Activated CD4-positive, alpha-beta T cell treated with anti-CD3 and anti-CD28 coated beads, Interleukin-2, amount 10 ng/mL, durations not matched to agents 24 days and 14 days (primary cell): ENCODE data around the gene VPS33A. TPM values are rescaled to one million over a fixed set of nuclear protein-coding genes. Genes with fewer than 3 reads are reported as not detected.

Source experiments
- DNase-seq: peaks from one replicate; pipeline ENCODE4 v3.0.0; 2022
- H3K27ac Mint-ChIP-seq: one replicate; pipeline ENCODE4 v1.8.0; 2022; ENCODE audit warnings: mild to moderate bottlenecking, mixed read lengths
- H3K27me3 Mint-ChIP-seq: one replicate; pipeline ENCODE4 v1.8.0; 2022; ENCODE audit warnings: mixed read lengths
- H3K36me3 Mint-ChIP-seq: one replicate; pipeline ENCODE4 v1.8.0; 2022; ENCODE audit warnings: low read depth, mild to moderate bottlenecking, mixed read lengths
- H3K4me1 Mint-ChIP-seq: one replicate; pipeline ENCODE4 v1.8.0; 2021; ENCODE audit warnings: mixed read lengths
- H3K4me3 Mint-ChIP-seq: one replicate; pipeline ENCODE4 v1.8.0; 2022; ENCODE audit warnings: mild to moderate bottlenecking, moderate library complexity, mixed read lengths
- H3K9me3 Mint-ChIP-seq: one replicate; pipeline ENCODE4 v1.8.0; 2021; ENCODE audit warnings: mixed read lengths
- intact Hi-C: fragments of 100-400 bp; cut with micrococcal nuclease; formaldehyde crosslinking; loops from one replicate; pipeline ENCODE4 v1.15.1; 2023
- total RNA-seq: library from RNA; stranded (reverse); gene quantifications from 2 replicates; pipeline ENCODE4 v1.2.3, GENCODE V29; 2022

VPS33A gene
- total RNA-seq, 1 donor from 2014 or later: 28.4 TPM

DNA sequence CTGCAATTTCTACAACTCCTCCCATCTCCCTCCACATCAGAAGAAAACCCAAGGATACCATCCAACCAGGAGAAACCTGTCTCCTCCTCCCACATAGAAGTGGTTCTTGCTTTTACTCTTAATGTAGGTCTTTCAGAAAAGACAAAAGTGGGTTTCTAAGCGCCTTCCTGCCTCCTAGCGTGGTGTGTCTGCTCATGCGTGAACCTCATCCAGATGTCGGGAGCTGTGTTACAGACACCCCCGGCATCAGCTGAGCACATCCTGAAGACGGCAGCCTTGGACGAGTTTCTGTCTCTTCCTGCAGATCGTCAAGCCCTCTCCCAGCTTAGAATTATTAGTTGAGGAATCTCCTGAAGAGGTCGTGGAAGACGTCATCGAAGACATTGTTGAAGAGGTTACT, 73.9 kb downstream of the VPS33A start:
- no peaks in the 10 kb centered on the region for H3K36me3 Mint-ChIP-seq
- no peak overlapping the region for H3K27ac Mint-ChIP-seq
- H3K27me3 Mint-ChIP-seq: peaks cover 18% of the 10 kb centered on the region
- no peaks in the 10 kb centered on the region for H3K9me3 Mint-ChIP-seq
- DNase-seq: no peak
- intact Hi-C loops: no loop called here
- H3K4me3 Mint-ChIP-seq: no peak overlapping the region
- H3K4me1 Mint-ChIP-seq: peaks cover 2% of the 10 kb centered on the region

DNA sequence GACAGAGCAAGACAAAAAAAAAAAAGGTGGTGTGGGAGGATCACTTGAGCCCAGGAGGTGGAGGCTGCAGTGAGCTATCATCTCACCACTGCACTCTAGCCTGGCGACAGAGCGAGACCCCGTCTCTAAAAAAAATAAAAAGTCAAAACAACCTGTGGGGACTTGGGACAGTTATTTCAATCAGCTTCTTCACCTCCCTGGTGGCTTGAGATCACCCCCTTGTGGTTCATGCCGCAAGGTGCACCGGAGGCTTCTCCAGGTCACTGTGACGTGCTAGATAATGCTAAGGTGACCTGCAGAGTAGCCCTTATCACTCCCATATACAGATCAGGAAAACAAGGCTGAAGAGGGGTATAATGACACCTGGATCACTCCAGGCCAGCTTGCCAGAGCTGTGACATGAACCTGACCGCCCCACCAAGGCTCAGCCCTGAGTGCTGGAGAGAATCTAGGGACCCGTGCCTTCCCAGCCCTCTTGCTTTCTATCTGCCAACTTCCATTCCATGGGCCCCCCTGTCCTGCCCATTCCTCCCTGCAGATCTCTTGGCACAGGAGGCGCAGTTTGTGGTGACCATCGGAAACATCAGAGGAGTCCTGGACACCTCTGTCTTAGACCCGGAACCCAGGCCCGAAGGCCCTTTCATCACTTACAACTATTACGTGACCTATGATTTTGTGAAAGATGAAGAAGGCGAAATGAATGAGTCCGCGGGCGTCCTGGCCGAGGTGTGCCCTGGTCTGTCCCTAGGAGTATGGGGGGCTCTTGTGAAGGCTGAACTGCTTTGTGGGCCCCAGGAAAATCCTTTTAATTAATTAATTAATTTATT, 75.2 kb downstream of the VPS33A start:
- H3K27ac Mint-ChIP-seq: no peak overlapping the region
- no peaks in the 10 kb centered on the region for H3K4me1 Mint-ChIP-seq
- DNase-seq: peak; percentile 92
- H3K36me3 Mint-ChIP-seq: no peaks in the 10 kb centered on the region
- no peaks in the 10 kb centered on the region for H3K9me3 Mint-ChIP-seq
- peaks cover 15% of the 10 kb centered on the region for H3K27me3 Mint-ChIP-seq
- intact Hi-C loops: loop anchor here (1.0 to 2.0 kb wide), 4 partner anchors 31 to 137 kb away; no protein-coding TSS in a partner anchor
- H3K4me3 Mint-ChIP-seq: no peak overlapping the region

DNA sequence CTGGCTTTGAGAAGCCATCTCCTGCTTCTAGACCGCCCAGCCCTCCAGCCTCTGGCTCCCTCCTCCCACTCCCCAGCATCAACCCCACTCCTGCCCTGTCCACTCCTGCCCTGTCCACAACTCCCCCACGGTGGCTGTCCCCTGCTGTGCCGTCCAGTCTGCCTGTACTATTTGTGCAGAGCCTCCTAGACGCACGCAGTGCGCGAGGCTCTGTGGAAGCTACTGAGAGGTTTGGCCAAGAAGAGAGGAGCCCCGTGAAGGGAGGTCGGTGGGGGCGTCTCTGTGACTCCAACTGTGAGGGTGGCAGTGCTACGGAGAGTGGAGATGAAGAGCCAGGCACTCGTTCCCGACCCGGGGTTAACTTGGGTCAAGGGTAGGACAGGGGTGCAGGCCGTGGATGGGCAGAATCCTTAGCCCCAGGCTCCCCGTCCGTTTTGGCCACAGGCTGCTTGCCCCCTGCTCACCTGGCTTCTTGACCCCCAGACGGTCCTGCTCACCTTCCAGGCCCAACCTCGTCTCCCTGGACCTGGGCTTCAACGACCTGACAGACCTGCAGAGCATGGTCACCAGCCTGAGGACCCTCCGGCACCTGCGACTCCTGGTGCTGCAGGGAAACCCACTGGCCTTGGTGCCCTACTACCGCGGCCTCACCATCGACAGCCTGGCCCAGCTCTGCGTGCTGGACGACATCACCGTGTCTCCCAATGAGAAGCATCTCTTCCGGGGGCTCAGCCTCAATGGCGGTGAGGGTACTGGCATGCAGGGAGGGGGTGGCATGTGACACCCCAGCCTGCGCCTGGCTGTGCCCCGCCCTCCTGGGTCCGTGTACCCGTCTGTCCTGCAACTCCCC, 76.4 kb downstream of the VPS33A start:
- intact Hi-C loops: loop anchor here (2.0 kb wide), 1 partner anchor 67 kb away; no protein-coding TSS in a partner anchor
- DNase-seq: no peak
- H3K4me1 Mint-ChIP-seq: no peaks in the 10 kb centered on the region
- no peaks in the 10 kb centered on the region for H3K36me3 Mint-ChIP-seq
- no peaks in the 10 kb centered on the region for H3K9me3 Mint-ChIP-seq
- peaks cover 11% of the 10 kb centered on the region for H3K27me3 Mint-ChIP-seq
- H3K27ac Mint-ChIP-seq: no peak overlapping the region
- H3K4me3 Mint-ChIP-seq: no peak overlapping the region

GRCh38 chr12:122187466-122187865, 78.8 kb downstream of the VPS33A start:
- intact Hi-C loops: no loop called here
- no peak overlapping the region for H3K4me3 Mint-ChIP-seq

GRCh38 chr12:122185494-122186082, 80.7 kb downstream of the VPS33A start:
- Mint-ChIP-seq H3K27ac (no peak overlapping the region), H3K4me3 (no peak overlapping the region), H3K27me3 (peaks cover 20% of the 10 kb centered on the region), H3K9me3 (no peaks in the 10 kb centered on the region), H3K4me1 (peaks cover 6% of the 10 kb centered on the region), H3K36me3 (no peaks in the 10 kb centered on the region)
- intact Hi-C loops: no loop called here
- DNase-seq: no peak

More at GRCh38 chr12:122187466-122187865, 78.8 kb downstream of the VPS33A start:
- DNase-seq: no peak
- Mint-ChIP-seq H3K4me1 (peaks cover 5% of the 10 kb centered on the region), H3K27me3 (peaks cover 17% of the 10 kb centered on the region), H3K9me3 (no peaks in the 10 kb centered on the region), H3K27ac (no peak overlapping the region), H3K36me3 (no peaks in the 10 kb centered on the region)

- intact Hi-C loops: no loop called here
- Mint-ChIP-seq H3K4me3 (peak overlapping the region; percentile 28), H3K27ac (no peak overlapping the region)
These were observed 81.2 kb downstream of the VPS33A start for GRCh38 chr12:122185079-122185478.

GRCh38 chr12:122184517-122184916, 81.8 kb downstream of the VPS33A start:
- H3K27me3 Mint-ChIP-seq: peaks cover 22% of the 10 kb centered on the region
- intact Hi-C loops: no loop called here
- peak overlapping the region; percentile 48 for H3K4me3 Mint-ChIP-seq
- no peaks in the 10 kb centered on the region for H3K9me3 Mint-ChIP-seq
- DNase-seq: no peak
- H3K36me3 Mint-ChIP-seq: no peaks in the 10 kb centered on the region
- no peak overlapping the region for H3K27ac Mint-ChIP-seq
- peaks cover 10% of the 10 kb centered on the region for H3K4me1 Mint-ChIP-seq

More at GRCh38 chr12:122185079-122185478, 81.2 kb downstream of the VPS33A start:
- H3K4me1 Mint-ChIP-seq: peaks cover 8% of the 10 kb centered on the region
- H3K27me3 Mint-ChIP-seq: peaks cover 20% of the 10 kb centered on the region
- H3K9me3 Mint-ChIP-seq: no peaks in the 10 kb centered on the region
- no peak for DNase-seq
- no peaks in the 10 kb centered on the region for H3K36me3 Mint-ChIP-seq

DNA sequence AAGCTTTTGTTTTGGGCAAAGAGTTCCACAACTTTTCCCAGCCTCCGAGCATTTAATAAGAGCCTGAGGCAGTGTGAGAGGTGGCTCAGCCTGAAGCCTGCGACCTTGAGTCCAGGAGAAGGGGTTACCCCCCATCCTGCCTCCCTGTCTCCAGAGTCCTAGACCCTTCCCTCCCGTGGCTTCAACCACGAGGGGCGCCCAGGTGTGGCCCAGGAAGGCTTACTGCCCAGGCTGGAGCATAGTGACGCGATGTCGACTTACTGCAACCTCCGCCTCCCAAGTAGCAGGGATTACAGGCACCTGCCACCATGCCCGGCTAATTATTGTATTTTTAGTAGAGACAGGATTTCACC, 82.7 kb downstream of the VPS33A start:
- peaks cover 25% of the 10 kb centered on the region for H3K27me3 Mint-ChIP-seq
- no peaks in the 10 kb centered on the region for H3K36me3 Mint-ChIP-seq
- peak overlapping the region; percentile 51 for H3K4me3 Mint-ChIP-seq
- H3K9me3 Mint-ChIP-seq: no peaks in the 10 kb centered on the region
- H3K27ac Mint-ChIP-seq: no peak overlapping the region
- no peak for DNase-seq
- intact Hi-C loops: loop anchor here (2.0 kb wide), 1 partner anchor 17 kb away; no protein-coding TSS in a partner anchor
- H3K4me1 Mint-ChIP-seq: peaks cover 10% of the 10 kb centered on the region

DNA sequence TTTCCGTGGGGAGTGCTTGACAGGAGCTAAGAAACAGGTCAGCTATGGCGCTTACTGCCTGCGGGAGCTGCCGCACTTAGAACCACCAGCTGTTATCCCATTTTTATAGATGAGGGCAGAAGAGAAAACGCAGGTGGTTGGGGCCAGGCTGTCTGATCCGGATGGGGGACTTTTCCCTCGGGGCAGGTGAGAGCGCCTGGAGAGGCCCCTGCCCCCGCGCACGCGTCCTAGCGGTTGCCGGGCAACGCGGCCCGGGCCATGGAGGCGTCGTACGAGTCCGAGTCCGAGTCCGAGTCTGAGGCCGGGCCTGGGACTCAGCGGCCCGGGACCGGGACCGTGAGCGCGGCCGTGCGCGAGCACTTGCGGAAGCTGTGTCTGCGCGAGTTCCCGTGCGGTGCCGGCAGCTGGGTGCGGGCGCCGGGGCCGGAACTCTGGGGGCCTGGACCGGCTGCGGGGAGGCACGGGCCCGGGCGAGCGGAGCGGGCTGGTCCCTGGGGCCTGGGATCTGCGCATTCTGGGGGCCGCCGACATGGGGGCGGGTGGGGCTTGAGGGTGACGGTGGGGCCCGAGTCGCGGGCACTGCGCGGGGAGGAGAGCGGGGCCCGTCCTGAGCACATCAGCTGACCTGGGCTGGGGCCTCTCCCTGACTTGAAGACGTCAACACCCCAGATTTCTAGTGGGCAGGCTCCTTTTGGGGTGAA, 83.3 kb downstream of the VPS33A start, which contains the start of gene LRRC43:
TSS of gene LRRC43 (plus strand) at position 237 of the 701 bp plus-strand sequence. CDS start at position 259, 22 bp downstream.
- DNase-seq: peak; percentile 82
- H3K27ac Mint-ChIP-seq: no peak within 1 kb of the TSS
- no peaks in the 10 kb centered on the region for H3K36me3 Mint-ChIP-seq
- H3K9me3 Mint-ChIP-seq: no peaks in the 10 kb centered on the region
- intact Hi-C loops: loop anchor here (2.0 kb wide), 1 partner anchor 16 kb away; no protein-coding TSS in a partner anchor
- H3K27me3 Mint-ChIP-seq: peaks cover 25% of the 10 kb centered on the region
- H3K4me1 Mint-ChIP-seq: peaks cover 10% of the 10 kb centered on the region
- peak within 1 kb of the TSS; percentile 82 for H3K4me3 Mint-ChIP-seq

Other genes with a start within 250 kb of the VPS33A start
- 9.3 and 10.7 TPM in 2 replicates for gene BCL7A, start 244.6 kb downstream of the VPS33A start, total RNA-seq
- 47.6 and 48.0 TPM in 2 replicates for gene MLXIP, start 187.7 kb downstream of the VPS33A start, total RNA-seq
- 2.5 TPM in 2 replicates for gene IL31, start 92.3 kb downstream of the VPS33A start, total RNA-seq
- 0.33 TPM in 1 of 2 replicates, not detected in the other for gene LRRC43, start 83.4 kb downstream of the VPS33A start, total RNA-seq
- gene B3GNT4, start 62.8 kb downstream of the VPS33A start, total RNA-seq: 0.64 and 1.0 TPM in 2 replicates
- gene DIABLO, start 40.4 kb downstream of the VPS33A start, total RNA-seq: 59.4 and 61.0 TPM in 2 replicates
- 60.8 and 66.1 TPM in 2 replicates for gene CLIP1, start 156.2 kb upstream of the VPS33A start, total RNA-seq
- gene ZCCHC8, start 234.4 kb upstream of the VPS33A start, total RNA-seq: 41.4 and 41.9 TPM in 2 replicates